CD14-positive monocyte (primary cell): Measurements from ENCODE around the gene NELL1. TPM values are rescaled to one million over a fixed set of nuclear protein-coding genes. Genes with fewer than 3 reads are reported as not detected.

Source experiments
- DNase-seq, 3 donors: peaks; one replicate each; pipeline ENCODE4 v3.0.0-alpha.2; 2011 to 2022
- H2AFZ ChIP-seq: 2 replicates; pipeline ENCODE4 v1.6.0; 2012; ENCODE audit warnings: mild to moderate bottlenecking, low read depth, low read length, inconsistent platforms; ENCODE audit not compliant: insufficient read depth, poor library complexity, severe bottlenecking
- H3K27ac ChIP-seq, 2 donors: 1 replicate in 1 of 2; 2 replicates in 1 of 2; pipeline ENCODE4 v1.5.1; 2012 to 2013; ENCODE audit warnings: low read length in 2 of 2, control low read depth in 1 of 2, inconsistent platforms in 1 of 2, low read depth in 1 of 2, mild to moderate bottlenecking in 1 of 2
- H3K27me3 ChIP-seq, 2 donors: one replicate each; pipeline versions ENCODE4 v1.6.0 to v1.6.1; 2011 to 2013; ENCODE audit warnings: low read length in 2 of 2; ENCODE audit not compliant: control insufficient read depth in 2 of 2, insufficient read depth in 2 of 2
- H3K36me3 ChIP-seq, 2 donors: replicated peaks in 1 of 2; 1 replicate in 1 of 2; 2 replicates in 1 of 2; pipeline versions ENCODE4 v1.5.1 to v1.6.1; 2012 to 2013; ENCODE audit warnings: low read length in 2 of 2, control low read depth in 1 of 2, inconsistent platforms in 1 of 2, mild to moderate bottlenecking in 1 of 2; ENCODE audit not compliant: insufficient read depth in 2 of 2, control insufficient read depth in 1 of 2
- H3K4me1 ChIP-seq, 2 donors: 1 replicate in 1 of 2; 2 replicates in 1 of 2; pipeline versions ENCODE4 v1.5.1 to v1.6.1; 2012 to 2013; ENCODE audit warnings: low read length in 2 of 2, control low read depth in 1 of 2, inconsistent platforms in 1 of 2, mild to moderate bottlenecking in 1 of 2, moderate library complexity in 1 of 2; ENCODE audit not compliant: insufficient read depth in 2 of 2, control insufficient read depth in 1 of 2
- H3K4me2 ChIP-seq: replicated peaks from 2 replicates; pipeline ENCODE3; 2012; ENCODE audit warnings: low read length, moderate library complexity, mild to moderate bottlenecking; ENCODE audit not compliant: poor library complexity, severe bottlenecking; ENCODE audit errors: extremely low read depth
- H3K4me3 ChIP-seq, 3 experiments: fragments of 200-600 bp in 1 of 3; sonication (generic) in 1 of 3; replicated peaks in 1 of 3; 1 replicate in 2 of 3; 2 replicates in 1 of 3; pipeline ENCODE4 v1.5.1; 2011 to 2013; ENCODE audit warnings: low read length in 3 of 3, mild to moderate bottlenecking in 3 of 3, control low read depth in 2 of 3, low read depth in 2 of 3, inconsistent platforms in 1 of 3, moderate library complexity in 1 of 3
- H3K79me2 ChIP-seq: 2 replicates; pipeline ENCODE4 v1.6.0; 2012; ENCODE audit warnings: mild to moderate bottlenecking, control low read depth, inconsistent platforms, low read length, moderate library complexity; ENCODE audit not compliant: insufficient read depth
- H3K9ac ChIP-seq: 2 replicates; pipeline ENCODE4 v1.6.0; 2017; ENCODE audit warnings: low read length, mild to moderate bottlenecking; ENCODE audit not compliant: insufficient read depth, poor library complexity, severe bottlenecking
- H3K9me3 ChIP-seq, 2 donors: replicated peaks in 1 of 2; 1 replicate in 1 of 2; 2 replicates in 1 of 2; pipeline versions ENCODE4 v1.5.1 to v1.6.1; 2012 to 2013; ENCODE audit warnings: low read length in 2 of 2, control low read depth in 1 of 2; ENCODE audit not compliant: control insufficient read depth in 1 of 2, insufficient read depth in 1 of 2
- H4K20me1 ChIP-seq: 2 replicates; pipeline ENCODE4 v1.6.0; 2012; ENCODE audit warnings: mild to moderate bottlenecking, low read length, control low read depth, moderate library complexity; ENCODE audit not compliant: insufficient read depth
- H3K27ac Mint-ChIP-seq, 7 donors: one replicate each; pipeline ENCODE4 v1.8.0; 2020; ENCODE audit warnings: mild to moderate bottlenecking in 7 of 7, mixed read lengths in 7 of 7, moderate library complexity in 6 of 7, inconsistent platforms in 2 of 7
- H3K27me3 Mint-ChIP-seq, 3 donors: one replicate each; pipeline ENCODE4 v1.8.0; 2021 to 2022; ENCODE audit warnings: low read depth in 3 of 3, mild to moderate bottlenecking in 3 of 3, mixed read lengths in 3 of 3, moderate library complexity in 3 of 3, inconsistent platforms in 1 of 3
- H3K36me3 Mint-ChIP-seq, 2 donors: one replicate each; pipeline ENCODE4 v1.8.0; 2020; ENCODE audit warnings: mixed read lengths in 2 of 2, inconsistent platforms in 1 of 2, mild to moderate bottlenecking in 1 of 2
- H3K4me1 Mint-ChIP-seq: one replicate; pipeline ENCODE4 v1.8.0; 2020; ENCODE audit warnings: mild to moderate bottlenecking, mixed read lengths
- H3K4me3 Mint-ChIP-seq, 2 donors: one replicate each; pipeline ENCODE4 v1.8.0; 2020; ENCODE audit warnings: mild to moderate bottlenecking in 2 of 2, mixed read lengths in 2 of 2, moderate library complexity in 1 of 2
- H3K9me3 Mint-ChIP-seq, 7 donors: one replicate each; pipeline ENCODE4 v1.8.0; 2020 to 2022; ENCODE audit warnings: mixed read lengths in 7 of 7, mild to moderate bottlenecking in 6 of 7, moderate library complexity in 6 of 7, inconsistent platforms in 2 of 7
- CTCF ChIP-seq: fragments of 200-600 bp; IDR thresholded peaks from one replicate; pipeline ENCODE4 v1.8.0; 2022; ENCODE audit warnings: antibody characterized with exemption, mild to moderate bottlenecking
- WGBS: methylation state at CpG from one replicate; pipeline ENCODE4 v1.1.5; 2013; ENCODE audit warnings: missing lambda C conversion rate; ENCODE audit not compliant: insufficient coverage; 5-methylcytosine and 5-hydroxymethylcytosine counted together
- intact Hi-C, 2 donors: fragments of 100-400 bp; cut with micrococcal nuclease; formaldehyde crosslinking; loops; one replicate each; pipeline versions ENCODE4 v1.15.0 to v1.15.1; 2023
- polyA plus RNA-seq, 3 donors: library from polyadenylated mRNA; depleted of rRNA in 1 of 3; unstranded in 2 of 3; stranded (reverse) in 1 of 3; fragments of 300-500 nt in 2 of 3; fragments of >200 nt in 1 of 3; fragmentation: Illumina TruSeq in 2 of 3; gene quantifications; 1 replicate in 2 of 3; 2 replicates in 1 of 3; pipeline ENCODE4 v1.2.3, GENCODE V29; 2012 to 2021

NELL1 gene
- polyA plus RNA-seq, 3 donors = not detected

DNA sequence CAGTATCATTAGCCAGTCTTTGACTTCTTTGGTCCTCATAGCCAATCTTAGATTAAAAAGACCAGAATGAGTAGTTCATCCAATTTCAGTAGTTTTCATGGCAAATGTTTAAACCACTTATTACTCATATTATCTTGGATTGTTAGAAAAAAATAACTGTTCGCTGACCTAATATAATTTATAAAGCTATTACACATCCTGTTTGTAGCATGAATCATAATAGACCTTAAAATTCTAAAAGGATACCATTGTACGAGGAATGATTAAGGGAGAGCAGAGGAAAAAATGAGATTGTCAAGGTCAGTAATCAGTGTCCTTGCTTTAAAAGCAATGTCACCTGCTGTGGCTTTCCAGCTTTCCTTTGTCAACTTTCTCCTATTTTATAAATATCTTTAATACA is 371.2 kb downstream of the NELL1 start:
- no peak for TF ChIP-seq CTCF
- H3K27me3 Mint-ChIP-seq = no peaks in the 10 kb centered on the region
- no peaks in the 10 kb centered on the region for H3K79me2 ChIP-seq
- no peaks in the 10 kb centered on the region for H3K4me1 ChIP-seq
- no peaks in the 10 kb centered on the region for H3K9me3 ChIP-seq
- no peaks in the 10 kb centered on the region for H3K36me3 Mint-ChIP-seq
- H3K36me3 ChIP-seq = no peaks in the 10 kb centered on the region
- H3K4me3 ChIP-seq = no peak overlapping the region
- DNase-seq = no peak
- H3K4me3 Mint-ChIP-seq = no peak overlapping the region
- no peak overlapping the region for H3K27ac Mint-ChIP-seq
- intact Hi-C loops = no loop called here
- no peak overlapping the region for H3K27ac ChIP-seq
- peaks cover 0 to 3% (median 0%) of the 10 kb centered on the region in 7 donors for H3K9me3 Mint-ChIP-seq
- no CpG with 5 or more reads among the region's 2 CpGs for WGBS
- H3K27me3 ChIP-seq = no peaks in the 10 kb centered on the region
- no peaks in the 10 kb centered on the region for H4K20me1 ChIP-seq
- H3K4me2 ChIP-seq = no peak overlapping the region
- H2AFZ ChIP-seq = no peak overlapping the region
- no peaks in the 10 kb centered on the region for H3K4me1 Mint-ChIP-seq
- H3K9ac ChIP-seq = no peak overlapping the region

GRCh38 chr11:21048626-21049025 is 379.2 kb downstream of the NELL1 start:
- TF ChIP-seq CTCF = no peak
- Histone ChIP-seq H3K9me3 (no peaks in the 10 kb centered on the region), H3K4me3 (no peak overlapping the region), H3K4me1 (no peaks in the 10 kb centered on the region), H3K9ac (no peak overlapping the region), H3K36me3 (no peaks in the 10 kb centered on the region), H4K20me1 (no peaks in the 10 kb centered on the region), H3K79me2 (no peaks in the 10 kb centered on the region), H3K27ac (no peak overlapping the region), H3K27me3 (no peaks in the 10 kb centered on the region), H3K4me2 (no peak overlapping the region), H2AFZ (no peak overlapping the region)
- Mint-ChIP-seq H3K9me3 (peaks cover 0 to 6% (median 2%) of the 10 kb centered on the region in 7 donors), H3K4me1 (no peaks in the 10 kb centered on the region), H3K4me3 (no peak overlapping the region), H3K27me3 (peaks cover 0 to 4% (median 0%) of the 10 kb centered on the region in 3 donors), H3K36me3 (no peaks in the 10 kb centered on the region), H3K27ac (no peak overlapping the region)
- WGBS = 82% methylated on average over 4 of the region's 5 CpGs
- intact Hi-C loops = no loop called here
- DNase-seq = no peak
